ENCODE data around the gene TMEM134.

The TMEM134 gene

DNA sequence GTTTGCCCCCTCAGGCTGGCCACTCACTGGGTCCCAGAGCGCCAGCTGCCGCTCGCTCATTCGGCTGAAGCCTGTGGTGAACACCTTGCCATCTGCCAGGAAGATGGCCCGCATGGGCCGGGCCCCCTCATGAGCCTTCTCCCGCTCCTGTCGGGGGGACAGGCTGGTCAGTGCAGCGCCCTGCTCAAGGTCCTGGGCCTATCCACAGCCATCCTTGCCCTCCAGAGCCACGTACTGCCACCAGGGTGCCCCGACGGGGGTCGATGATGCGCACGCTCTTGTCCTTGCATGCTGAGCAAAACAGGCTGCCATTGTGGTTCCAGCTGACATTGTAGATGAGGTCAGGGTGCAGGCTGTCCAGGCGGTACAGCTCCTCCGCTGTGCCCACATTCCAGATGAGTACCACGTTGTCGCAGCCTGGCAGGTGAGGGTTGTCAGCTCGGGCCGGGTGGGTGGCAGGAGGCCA is 27.9 kb downstream of the TMEM134 start:
- peaks cover 42% of the 10 kb centered on the region for H3F3A ChIP-seq (ENCODE audit: control insufficient read depth, insufficient read depth)
- H3K4me1 ChIP-seq (ENCODE audit: control insufficient read depth, low read length) = peaks cover 81% of the 10 kb centered on the region
- no peak for TF ChIP-seq EZH2phosphoT487 (IDR thresholded peaks at IDR 0.05; ENCODE audit: borderline replicate concordance, low read length)
- TF ChIP-seq, protein P1, sequence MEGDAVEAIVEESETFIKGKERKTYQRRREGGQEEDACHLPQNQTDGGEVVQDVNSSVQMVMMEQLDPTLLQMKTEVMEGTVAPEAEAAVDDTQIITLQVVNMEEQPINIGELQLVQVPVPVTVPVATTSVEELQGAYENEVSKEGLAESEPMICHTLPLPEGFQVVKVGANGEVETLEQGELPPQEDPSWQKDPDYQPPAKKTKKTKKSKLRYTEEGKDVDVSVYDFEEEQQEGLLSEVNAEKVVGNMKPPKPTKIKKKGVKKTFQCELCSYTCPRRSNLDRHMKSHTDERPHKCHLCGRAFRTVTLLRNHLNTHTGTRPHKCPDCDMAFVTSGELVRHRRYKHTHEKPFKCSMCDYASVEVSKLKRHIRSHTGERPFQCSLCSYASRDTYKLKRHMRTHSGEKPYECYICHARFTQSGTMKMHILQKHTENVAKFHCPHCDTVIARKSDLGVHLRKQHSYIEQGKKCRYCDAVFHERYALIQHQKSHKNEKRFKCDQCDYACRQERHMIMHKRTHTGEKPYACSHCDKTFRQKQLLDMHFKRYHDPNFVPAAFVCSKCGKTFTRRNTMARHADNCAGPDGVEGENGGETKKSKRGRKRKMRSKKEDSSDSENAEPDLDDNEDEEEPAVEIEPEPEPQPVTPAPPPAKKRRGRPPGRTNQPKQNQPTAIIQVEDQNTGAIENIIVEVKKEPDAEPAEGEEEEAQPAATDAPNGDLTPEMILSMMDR (IDR thresholded peaks at IDR 0.05; ENCODE audit: low read depth, low read length, poor library complexity, severe bottlenecking) = no peak
- H3K9me2 ChIP-seq (replicated peaks; ENCODE audit: control insufficient read depth, low read length) = no peaks in the 10 kb centered on the region
- peak overlapping the region; percentile 36; the same call in 1 of the 2 replicates for H3K27ac ChIP-seq (ENCODE audit: low read depth, low read length)
- no peak overlapping the region for H3K4me3 ChIP-seq (ENCODE audit: low read length)
- peaks cover 1% of the 10 kb centered on the region; the same call in 1 of the 2 replicates for H4K20me1 ChIP-seq (ENCODE audit: control insufficient read depth, insufficient read depth, low read depth, low read length)
- H3K36me3 ChIP-seq (ENCODE audit: control insufficient read depth, low read length) = peaks cover 56% of the 10 kb centered on the region
- peaks cover 55% of the 10 kb centered on the region for H3K79me2 ChIP-seq (ENCODE audit: control insufficient read depth, low read length)
- no peaks in the 10 kb centered on the region for H3K27me3 ChIP-seq (ENCODE audit: control insufficient read depth, low read length)
- no peaks in the 10 kb centered on the region for H3K9me3 ChIP-seq (ENCODE audit: control insufficient read depth, insufficient read depth, low read length)
- peak overlapping the region; percentile 14 for H3K4me2 ChIP-seq (ENCODE audit: low read length)

DNA sequence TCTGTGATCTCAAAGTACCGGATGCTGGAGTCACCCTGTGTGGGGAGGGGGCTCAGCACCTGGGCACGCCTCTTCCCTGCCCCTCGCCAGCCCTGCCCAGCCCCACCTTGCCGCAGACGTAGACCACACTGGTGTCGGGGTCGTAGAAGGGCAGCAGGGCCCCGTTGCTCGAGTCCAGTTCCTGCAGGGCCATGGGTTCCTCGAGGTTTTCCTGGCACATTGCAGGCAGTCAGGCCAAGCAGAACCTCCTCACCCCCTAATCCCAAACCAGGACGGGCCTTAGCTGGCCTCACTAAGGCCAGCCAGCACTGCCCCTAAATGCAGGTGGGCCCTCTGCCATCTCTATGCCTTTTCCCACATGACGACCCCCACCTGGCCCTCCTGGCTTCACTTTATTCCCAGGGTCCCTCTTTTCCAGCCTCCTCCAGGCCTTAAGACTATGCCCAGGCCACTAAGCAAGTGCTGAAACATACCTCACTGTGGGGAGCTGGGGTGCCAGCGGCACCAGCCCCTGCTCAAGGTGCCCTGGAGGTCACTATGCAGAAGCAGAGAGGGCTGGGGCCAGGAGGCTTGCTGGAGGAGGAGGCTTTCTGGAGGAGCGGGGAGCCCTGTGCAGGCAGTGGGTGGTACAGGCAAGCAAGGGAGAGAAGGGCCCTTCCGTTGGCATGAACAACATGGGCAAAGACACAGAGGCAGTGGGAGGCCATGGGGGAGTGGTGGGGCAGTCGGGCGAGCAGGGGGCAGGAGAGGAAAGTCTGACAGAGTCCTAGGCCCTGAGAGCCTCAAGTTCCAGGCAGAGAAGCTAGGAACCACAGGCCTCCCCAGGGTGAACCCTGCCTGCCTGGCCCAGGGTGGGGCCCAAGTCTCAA is 28.6 kb downstream of the TMEM134 start:
- Histone ChIP-seq H3K4me2 (ENCODE audit: low read length) (peak overlapping the region; percentile 94), H4K20me1 (ENCODE audit: control insufficient read depth, insufficient read depth, low read depth, low read length) (peaks cover 8% of the 10 kb centered on the region; the same call in 1 of the 2 replicates), H3K4me1 (ENCODE audit: control insufficient read depth, low read length) (peaks cover 81% of the 10 kb centered on the region), H3K27ac (ENCODE audit: low read depth, low read length) (peak overlapping the region; percentile 36), H3K9me2 (replicated peaks; ENCODE audit: control insufficient read depth, low read length) (no peaks in the 10 kb centered on the region), H3K4me3 (ENCODE audit: low read length) (no peak overlapping the region), H3K27me3 (ENCODE audit: control insufficient read depth, low read length) (no peaks in the 10 kb centered on the region), H3K9me3 (ENCODE audit: control insufficient read depth, insufficient read depth, low read length) (no peaks in the 10 kb centered on the region), H3K36me3 (ENCODE audit: control insufficient read depth, low read length) (peaks cover 62% of the 10 kb centered on the region), H3F3A (ENCODE audit: control insufficient read depth, insufficient read depth) (peaks cover 46% of the 10 kb centered on the region), H3K79me2 (ENCODE audit: control insufficient read depth, low read length) (peaks cover 55% of the 10 kb centered on the region)
- no peak for TF ChIP-seq EZH2phosphoT487 (IDR thresholded peaks at IDR 0.05; ENCODE audit: borderline replicate concordance, low read length)
- TF ChIP-seq, protein P1 (IDR thresholded peaks at IDR 0.05; ENCODE audit: low read depth, low read length, poor library complexity, severe bottlenecking) = no peak

DNA sequence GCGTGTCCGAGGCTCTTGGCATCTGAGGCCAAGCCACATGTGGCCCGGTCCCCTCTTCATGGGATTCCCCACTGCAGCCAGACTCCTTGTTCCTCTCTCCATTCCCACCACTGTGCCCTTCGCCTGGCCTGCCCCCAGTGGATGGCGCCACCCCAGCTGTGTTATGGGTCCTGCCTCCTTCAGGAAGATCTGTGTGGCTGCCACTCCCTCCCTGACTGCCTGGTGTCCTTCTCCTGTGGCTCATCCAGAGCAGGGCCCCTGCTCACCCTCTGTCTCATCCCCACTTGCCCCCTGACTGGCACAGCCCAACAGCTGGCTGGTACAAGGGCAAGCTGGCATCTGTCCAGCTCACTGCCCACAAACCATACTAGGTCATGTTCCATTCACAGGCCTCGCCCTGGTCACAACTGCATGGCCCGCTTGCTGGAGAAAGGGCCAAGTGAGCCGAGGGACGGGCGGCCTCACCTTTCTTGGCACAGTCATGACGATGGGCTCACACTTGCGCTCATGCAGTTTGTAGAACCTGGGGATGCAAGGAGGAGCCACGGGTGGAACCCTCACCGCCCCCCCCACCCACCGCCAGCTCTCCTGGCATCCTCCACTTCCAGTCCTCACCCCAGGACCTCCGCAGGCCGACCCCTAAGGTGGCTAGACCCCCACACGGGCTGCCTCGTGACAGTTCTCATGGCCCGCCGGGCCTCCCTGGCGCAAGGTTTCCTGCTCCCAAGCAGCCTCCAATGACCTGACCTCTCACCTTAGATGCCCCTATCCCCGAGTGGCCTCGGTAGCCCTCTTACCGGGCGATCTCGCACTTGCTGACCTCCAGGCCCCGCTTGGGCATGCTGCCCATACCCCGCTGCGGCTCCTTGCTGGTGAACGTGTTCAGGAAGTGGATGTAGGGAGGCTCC is 29.5 kb downstream of the TMEM134 start:
- peaks cover 71% of the 10 kb centered on the region for H3K36me3 ChIP-seq (ENCODE audit: control insufficient read depth, low read length)
- peaks cover 53% of the 10 kb centered on the region for H3F3A ChIP-seq (ENCODE audit: control insufficient read depth, insufficient read depth)
- H3K79me2 ChIP-seq (ENCODE audit: control insufficient read depth, low read length) = peaks cover 55% of the 10 kb centered on the region
- TF ChIP-seq, protein P1 (IDR thresholded peaks at IDR 0.05; ENCODE audit: low read depth, low read length, poor library complexity, severe bottlenecking) = peak; percentile 75
- TF ChIP-seq EZH2phosphoT487 (IDR thresholded peaks at IDR 0.05; ENCODE audit: borderline replicate concordance, low read length) = no peak
- H3K9me3 ChIP-seq (ENCODE audit: control insufficient read depth, insufficient read depth, low read length) = no peaks in the 10 kb centered on the region
- peak overlapping the region; percentile 94 for H3K4me2 ChIP-seq (ENCODE audit: low read length)
- no peaks in the 10 kb centered on the region for H3K27me3 ChIP-seq (ENCODE audit: control insufficient read depth, low read length)
- peaks cover 12% of the 10 kb centered on the region; the same call in 1 of the 2 replicates for H4K20me1 ChIP-seq (ENCODE audit: control insufficient read depth, insufficient read depth, low read depth, low read length)
- peak overlapping the region; percentile 90 for H3K4me3 ChIP-seq (ENCODE audit: low read length)
- peaks cover 81% of the 10 kb centered on the region for H3K4me1 ChIP-seq (ENCODE audit: control insufficient read depth, low read length)
- H3K27ac ChIP-seq (ENCODE audit: low read depth, low read length) = peak overlapping the region; percentile 97
- H3K9me2 ChIP-seq (replicated peaks; ENCODE audit: control insufficient read depth, low read length) = no peaks in the 10 kb centered on the region
